WTC11 (cell line): ENCODE results near the gene RAPGEF3. TPM values are rescaled to one million over a fixed set of nuclear protein-coding genes. Genes with fewer than 3 reads are reported as not detected.

Experiments used
- ATAC-seq: fragments of 200-7000 bp; cut with Tn5 transposase; 2 replicates; pipeline ENCODE4 v1.10.0; 2021; ENCODE audit warnings: mild to moderate bottlenecking, moderate library complexity
- CTCF ChIA-PET: fragments of 300-600 bp; sonication (Branson Sonifier 250); formaldehyde crosslinking; loops from one replicate; lab custom pipeline; 2021; ENCODE audit warnings: antibody characterized with exemption; lab: Charles Lee
- POLR2A ChIA-PET: fragments of 350-600 bp; sonication (Branson Sonifier 250); formaldehyde crosslinking; loops from one replicate; lab custom pipeline; 2021; ENCODE audit warnings: antibody characterized with exemption; lab: Charles Lee
- DNase-seq: peaks from one replicate; pipeline ENCODE4 v3.0.0; 2021; ENCODE audit warnings: low spot score
- H3K27ac Mint-ChIP-seq: 2 replicates; pipeline ENCODE4 v1.8.0; 2021; ENCODE audit warnings: mixed read lengths
- H3K27me3 Mint-ChIP-seq: 2 replicates; pipeline ENCODE4 v1.8.0; 2021; ENCODE audit warnings: low read depth, mild to moderate bottlenecking, moderate library complexity, mixed read lengths
- H3K36me3 Mint-ChIP-seq: 2 replicates; pipeline ENCODE4 v1.8.0; 2021; ENCODE audit warnings: mixed read lengths
- H3K4me1 Mint-ChIP-seq: 2 replicates; pipeline ENCODE4 v1.8.0; 2022; ENCODE audit warnings: mixed read lengths
- H3K4me3 Mint-ChIP-seq: 2 replicates; pipeline ENCODE4 v1.8.0; 2021; ENCODE audit warnings: mild to moderate bottlenecking, moderate library complexity, mixed read lengths
- H3K9me3 Mint-ChIP-seq: 2 replicates; pipeline ENCODE4 v1.8.0; 2021; ENCODE audit warnings: mixed read lengths
- ATF2 ChIP-seq: sonication (generic); formaldehyde crosslinking; IDR thresholded peaks from 2 replicates; pipeline ENCODE4 v1.8.1; 2022; ENCODE audit warnings: low read depth, missing genetic modification reagents, borderline replicate concordance
- ATF6 ChIP-seq: sonication (generic); formaldehyde crosslinking; IDR thresholded peaks from 2 replicates; pipeline ENCODE4 v1.8.1; 2023; ENCODE audit warnings: mild to moderate bottlenecking, missing genetic modification reagents
- CREB1 ChIP-seq: sonication (generic); formaldehyde crosslinking; IDR thresholded peaks from 2 replicates; pipeline ENCODE4 v1.8.0; 2023; ENCODE audit warnings: mild to moderate bottlenecking, missing genetic modification reagents
- ELF4 ChIP-seq: sonication (generic); formaldehyde crosslinking; IDR thresholded peaks from 2 replicates; pipeline ENCODE4 v1.8.1; 2022; ENCODE audit warnings: low read depth, mild to moderate bottlenecking, moderate library complexity, missing genetic modification reagents
- GABPB1 ChIP-seq: sonication (generic); formaldehyde crosslinking; IDR thresholded peaks from 2 replicates; pipeline ENCODE4 v1.8.1; 2023; ENCODE audit warnings: mild to moderate bottlenecking, missing genetic modification reagents
- HMGXB4 ChIP-seq: sonication (generic); formaldehyde crosslinking; IDR thresholded peaks from 2 replicates; pipeline ENCODE4 v1.8.1; 2023; ENCODE audit warnings: mild to moderate bottlenecking, moderate library complexity, missing genetic modification reagents
- JUN ChIP-seq: sonication (generic); formaldehyde crosslinking; IDR thresholded peaks from 2 replicates; pipeline ENCODE4 v1.8.0; 2023; ENCODE audit warnings: mild to moderate bottlenecking, missing genetic modification reagents
- KAT7 ChIP-seq: sonication (generic); formaldehyde crosslinking; IDR thresholded peaks from 2 replicates; pipeline ENCODE4 v1.8.1; 2023; ENCODE audit warnings: missing genetic modification reagents, mild to moderate bottlenecking, borderline replicate concordance
- MAX ChIP-seq: sonication (generic); formaldehyde crosslinking; IDR thresholded peaks from 2 replicates; pipeline ENCODE4 v1.8.0; 2022; ENCODE audit warnings: mild to moderate bottlenecking, missing genetic modification reagents
- NR2C2 ChIP-seq: sonication (generic); formaldehyde crosslinking; IDR thresholded peaks from 2 replicates; pipeline ENCODE4 v1.8.0; 2022; ENCODE audit warnings: mild to moderate bottlenecking, missing genetic modification reagents
- PRRX2 ChIP-seq: fragments of 250-450 bp; sonication (Bioruptor Pico); IDR thresholded peaks from 2 replicates; pipeline ENCODE4 v1.8.0; 2021; ENCODE audit warnings: mild to moderate bottlenecking
- ZBTB43 ChIP-seq: sonication (generic); formaldehyde crosslinking; IDR thresholded peaks from 2 replicates; pipeline ENCODE4 v1.8.1; 2023; ENCODE audit warnings: mild to moderate bottlenecking, missing genetic modification reagents
- ZMAT4 ChIP-seq: fragments of 250-450 bp; sonication (Bioruptor Pico); IDR thresholded peaks from 2 replicates; pipeline ENCODE4 v1.9.0; 2021; ENCODE audit warnings: mild to moderate bottlenecking
- ZNF281 ChIP-seq: sonication (generic); formaldehyde crosslinking; IDR thresholded peaks from 2 replicates; pipeline ENCODE4 v1.8.0; 2023; ENCODE audit warnings: mild to moderate bottlenecking, missing genetic modification reagents
- ZNF532 ChIP-seq: fragments of 250-450 bp; sonication (Bioruptor Pico); IDR thresholded peaks from 2 replicates; pipeline ENCODE4 v1.9.0; 2021; ENCODE audit warnings: mild to moderate bottlenecking, borderline replicate concordance
- total RNA-seq: library from RNA; stranded (reverse); gene quantifications from 3 replicates; pipeline ENCODE4 v1.2.3, GENCODE V29; 2021

RAPGEF3 gene
- total RNA-seq, 1 experiment from 2014 or later, result 13.3 TPM

GRCh38 chr12:47808050-47808449 lies 49.4 kb upstream of the RAPGEF3 start (continued):
- no peak for TF ChIP-seq HMGXB4 (CRISPR knock-in tag)
- TF ChIP-seq ATF2 (CRISPR knock-in tag), result no peak
- no peak for TF ChIP-seq MAX
- no peak for TF ChIP-seq ZNF281 (CRISPR knock-in tag)
- no peak for TF ChIP-seq JUN (CRISPR knock-in tag)
- no peak for TF ChIP-seq PRRX2 (CRISPR knock-in tag)
- no peak for TF ChIP-seq GABPB1 (CRISPR knock-in tag)

GRCh38 chr12:47807338-47807737 lies 48.7 kb upstream of the RAPGEF3 start:
- no peak for ATAC-seq
- CTCF ChIA-PET, result interaction anchor here (0.8 to 8.8 kb wide), 14 partner anchors 9 to 156 kb away, joined by 3 to 81 read pairs (median 6); partner anchors contain the start of gene VDR
- no peaks in the 10 kb centered on the region; the same call in 1 of the 2 replicates for H3K36me3 Mint-ChIP-seq
- POLR2A ChIA-PET, result interaction anchor here (0.8 to 1.3 kb wide), 2 partner anchors 17 to 28 kb away, joined by 3 read pairs; no protein-coding TSS in a partner anchor
- H3K27me3 Mint-ChIP-seq, result no peaks in the 10 kb centered on the region
- H3K4me1 Mint-ChIP-seq, result peaks cover 69% of the 10 kb centered on the region
- DNase-seq, result no peak
- H3K9me3 Mint-ChIP-seq, result no peaks in the 10 kb centered on the region
- no peak overlapping the region for H3K4me3 Mint-ChIP-seq
- H3K27ac Mint-ChIP-seq, result peak overlapping the region; percentile 20
- TF ChIP-seq NR2C2 (CRISPR knock-in tag) (no peak), ZNF281 (CRISPR knock-in tag) (no peak), KAT7 (CRISPR knock-in tag) (no peak), HMGXB4 (CRISPR knock-in tag) (no peak), ZNF532 (no peak), ZMAT4 (CRISPR knock-in tag) (no peak), CREB1 (CRISPR knock-in tag) (no peak), ZBTB43 (CRISPR knock-in tag) (no peak), ELF4 (CRISPR knock-in tag) (no peak), ATF6 (CRISPR knock-in tag) (no peak)
